Loucy (cell line): ENCODE results near the gene ANKRD13B.
"Not testable (repeated sequence)": the region's sequence is repeated elsewhere in the genome, so short reads cannot be mapped to it uniquely, and the experiment has no call there.

Source experiments
- H2AFZ ChIP-seq: fragments of 200-600 bp; sonication (generic); 2 replicates; pipeline ENCODE4 v1.6.0; 2016; ENCODE audit warnings: antibody characterized with exemption, mild to moderate bottlenecking, low read length, moderate library complexity
- H3F3A ChIP-seq: fragments of 200-600 bp; 2 replicates; pipeline ENCODE4 v1.6.0; 2016; ENCODE audit warnings: antibody characterized with exemption, low read depth, mild to moderate bottlenecking
- H3K27me3 ChIP-seq: fragments of 200-600 bp; sonication (generic); 2 replicates; pipeline ENCODE4 v1.6.1; 2014; ENCODE audit warnings: low read length, mild to moderate bottlenecking; ENCODE audit not compliant: insufficient read depth, poor library complexity, severe bottlenecking
- H3K36me3 ChIP-seq: fragments of 200-600 bp; sonication (generic); 2 replicates; pipeline ENCODE4 v1.6.1; 2016; ENCODE audit warnings: low read length; ENCODE audit not compliant: insufficient read depth
- H3K4me1 ChIP-seq: fragments of 200-600 bp; sonication (generic); 2 replicates; pipeline ENCODE4 v1.5.1; 2014; ENCODE audit warnings: low read length, mild to moderate bottlenecking; ENCODE audit not compliant: insufficient read depth, poor library complexity, severe bottlenecking
- H3K4me2 ChIP-seq: fragments of 200-600 bp; sonication (generic); 2 replicates; pipeline ENCODE4 v1.6.0; 2014; ENCODE audit warnings: antibody characterized with exemption, low read length, low read depth, mild to moderate bottlenecking; ENCODE audit not compliant: poor library complexity, severe bottlenecking
- H3K4me3 ChIP-seq: fragments of 200-600 bp; sonication (generic); 2 replicates; pipeline ENCODE4 v1.5.1; 2014; ENCODE audit warnings: low read length, mild to moderate bottlenecking, mixed read lengths; ENCODE audit not compliant: poor library complexity, severe bottlenecking
- H3K79me2 ChIP-seq: fragments of 200-600 bp; sonication (generic); 2 replicates; pipeline ENCODE4 v1.6.1; 2014; ENCODE audit warnings: low read length; ENCODE audit not compliant: insufficient read depth
- H3K9ac ChIP-seq: fragments of 200-600 bp; sonication (generic); 2 replicates; pipeline ENCODE4 v1.6.0; 2014; ENCODE audit warnings: mild to moderate bottlenecking, low read depth, low read length, moderate library complexity; ENCODE audit not compliant: poor library complexity, severe bottlenecking
- H3K9me2 ChIP-seq: fragments of 200-600 bp; sonication (generic); replicated peaks from 2 replicates; pipeline ENCODE4 v1.6.1; 2016; ENCODE audit warnings: low read depth, low read length, mixed read lengths
- H3K9me3 ChIP-seq: fragments of 200-600 bp; sonication (generic); 2 replicates; pipeline ENCODE4 v1.6.1; 2014; ENCODE audit warnings: mild to moderate bottlenecking, antibody characterized with exemption, low read length, low read depth; ENCODE audit not compliant: insufficient read depth
- H4K20me1 ChIP-seq: fragments of 200-600 bp; sonication (generic); 2 replicates; pipeline ENCODE4 v1.6.0; 2014; ENCODE audit warnings: antibody characterized with exemption, low read length, mild to moderate bottlenecking; ENCODE audit not compliant: insufficient read depth, poor library complexity, severe bottlenecking
- CTCF ChIP-seq: fragments of 200-600 bp; sonication (generic); conservative IDR thresholded peaks from 2 replicates; pipeline ENCODE4 v1.5.1; 2014; ENCODE audit warnings: mild to moderate bottlenecking, antibody characterized with exemption, low read length
- EZH2phosphoT487 ChIP-seq: fragments of 200-600 bp; IDR thresholded peaks from 2 replicates; pipeline ENCODE4 v1.6.1; 2018; ENCODE audit warnings: antibody characterized with exemption, mild to moderate bottlenecking, moderate library complexity, borderline replicate concordance

Gene ANKRD13B

GRCh38 chr17:29650396-29650795, 57.5 kb downstream of the ANKRD13B start:
- Histone ChIP-seq H3K79me2 (no peaks in the 10 kb centered on the region), H3K36me3 (peaks cover 29% of the 10 kb centered on the region; the same call in 1 of the 2 replicates)
- TF ChIP-seq EZH2phosphoT487 (no peak), CTCF (no peak)

GRCh38 chr17:29651913-29652312, 59.0 kb downstream of the ANKRD13B start:
- H3K4me1 ChIP-seq, H3K79me2 ChIP-seq, H2AFZ ChIP-seq, H3K9ac ChIP-seq, H3K9me3 ChIP-seq, H3K27me3 ChIP-seq, H3K9me2 ChIP-seq, H4K20me1 ChIP-seq, H3F3A ChIP-seq, H3K4me2 ChIP-seq, H3K4me3 ChIP-seq: not testable (repeated sequence)
- H3K36me3 ChIP-seq = peaks cover 43% of the 10 kb centered on the region; the same call in 1 of the 2 replicates

More at GRCh38 chr17:29650396-29650795, 57.5 kb downstream of the ANKRD13B start:
- Histone ChIP-seq H3K9me2 (no peaks in the 10 kb centered on the region), H3K4me1 (peaks cover 4% of the 10 kb centered on the region), H3K27me3 (no peaks in the 10 kb centered on the region), H2AFZ (no peak overlapping the region), H3F3A (no peaks in the 10 kb centered on the region), H3K4me2 (no peak overlapping the region), H3K9me3 (no peaks in the 10 kb centered on the region), H4K20me1 (no peaks in the 10 kb centered on the region), H3K9ac (no peak overlapping the region), H3K4me3 (no peak overlapping the region)

GRCh38 chr17:29652976-29653375, 60.0 kb downstream of the ANKRD13B start:
- Histone ChIP-seq H3K27me3 (no peaks in the 10 kb centered on the region), H3F3A (no peaks in the 10 kb centered on the region), H3K4me3 (no peak overlapping the region), H3K79me2 (no peaks in the 10 kb centered on the region), H3K9me3 (no peaks in the 10 kb centered on the region), H2AFZ (no peak overlapping the region), H3K4me2 (no peak overlapping the region), H3K4me1 (no peaks in the 10 kb centered on the region), H3K9me2 (no peaks in the 10 kb centered on the region), H3K36me3 (peaks cover 40% of the 10 kb centered on the region; the same call in 1 of the 2 replicates), H3K9ac (no peak overlapping the region), H4K20me1 (no peaks in the 10 kb centered on the region)
- TF ChIP-seq CTCF (no peak), EZH2phosphoT487 (no peak)

GRCh38 chr17:29653995-29654714, 61.2 kb downstream of the ANKRD13B start:
- H3K36me3 ChIP-seq = peaks cover 40% of the 10 kb centered on the region; the same call in 1 of the 2 replicates

More at GRCh38 chr17:29653995-29654714, 61.2 kb downstream of the ANKRD13B start:
- 0 out of 2 replicates have a peak, but pooled peaks cover 2% of the 10 kb centered on the region for H3K79me2 ChIP-seq
- no peak overlapping the region for H3K4me3 ChIP-seq
- H3K9ac ChIP-seq = no peak overlapping the region
- no peaks in the 10 kb centered on the region for H3K9me3 ChIP-seq
- H3F3A ChIP-seq = no peaks in the 10 kb centered on the region; the same call in 1 of the 2 replicates
- no peak overlapping the region for H3K4me2 ChIP-seq
- peaks cover 10% of the 10 kb centered on the region for H3K4me1 ChIP-seq
- no peaks in the 10 kb centered on the region for H3K27me3 ChIP-seq
- TF ChIP-seq CTCF (no peak), EZH2phosphoT487 (no peak)
- no peaks in the 10 kb centered on the region for H4K20me1 ChIP-seq
- no peak overlapping the region for H2AFZ ChIP-seq
- H3K9me2 ChIP-seq = no peaks in the 10 kb centered on the region
